Bronchial epithelial cell (primary cell): ENCODE results near the gene CHST12. TPM values are rescaled to one million over a fixed set of nuclear protein-coding genes. Genes with fewer than 3 reads are reported as not detected.

Experiments
- DNase-seq: peaks from one replicate; pipeline ENCODE4 v3.0.0-alpha.2; 2010; ENCODE audit warnings: low read depth
- FAIRE-seq: peaks from 2 replicates; lab custom pipeline; 2011; peaks lifted over from hg19 to GRCh38; lab: Jason Lieb, UNC
- H3K27me3 ChIP-seq: 2 replicates; pipeline ENCODE4 v1.5.1; 2011; ENCODE audit warnings: low read length; ENCODE audit not compliant: control insufficient read depth, insufficient read depth
- H3K36me3 ChIP-seq: 2 replicates; pipeline ENCODE4 v1.5.1; 2011; ENCODE audit warnings: low read length; ENCODE audit not compliant: control insufficient read depth, insufficient read depth
- H3K4me3 ChIP-seq: 2 replicates; pipeline ENCODE4 v1.5.1; 2011; ENCODE audit warnings: mild to moderate bottlenecking, low read depth, low read length, control low read depth
- total RNA-seq: library from RNA; depleted of rRNA; stranded (reverse); fragments of >200 nt; gene quantifications from 2 replicates; pipeline ENCODE4 v1.2.1, GENCODE V29; 2014
- TF ChIP-seq, protein P1 (sequence below): IDR thresholded peaks from 2 replicates; pipeline ENCODE4 v1.5.1; 2011; ENCODE audit warnings: mild to moderate bottlenecking, moderate library complexity, low read length, control low read depth, inconsistent platforms; ENCODE audit not compliant: insufficient read depth, severe bottlenecking

Gene CHST12
- total RNA-seq, 1 donor from 2014 or later, result 0.79 TPM

DNA sequence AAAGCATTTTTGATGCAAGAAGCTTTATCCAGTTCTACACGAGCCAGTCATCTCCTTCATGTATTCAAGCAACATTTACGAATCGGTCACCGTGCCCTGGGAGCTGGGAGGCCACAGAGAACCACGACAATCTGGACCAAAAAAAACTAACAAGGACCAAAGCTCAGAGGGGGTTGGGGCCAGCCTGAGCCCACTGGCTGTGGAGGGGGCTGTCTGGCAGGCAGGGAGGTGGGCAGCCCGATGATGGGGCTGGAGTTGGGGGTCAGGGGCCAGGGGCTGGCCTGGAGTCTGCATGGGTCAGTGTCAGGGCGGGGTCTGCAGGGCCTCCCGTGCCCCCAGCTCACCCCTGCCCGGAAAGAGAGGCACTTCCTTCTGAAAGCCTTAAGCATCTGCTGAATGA is 85.3 kb downstream of the CHST12 start:
- TF ChIP-seq, protein P1, sequence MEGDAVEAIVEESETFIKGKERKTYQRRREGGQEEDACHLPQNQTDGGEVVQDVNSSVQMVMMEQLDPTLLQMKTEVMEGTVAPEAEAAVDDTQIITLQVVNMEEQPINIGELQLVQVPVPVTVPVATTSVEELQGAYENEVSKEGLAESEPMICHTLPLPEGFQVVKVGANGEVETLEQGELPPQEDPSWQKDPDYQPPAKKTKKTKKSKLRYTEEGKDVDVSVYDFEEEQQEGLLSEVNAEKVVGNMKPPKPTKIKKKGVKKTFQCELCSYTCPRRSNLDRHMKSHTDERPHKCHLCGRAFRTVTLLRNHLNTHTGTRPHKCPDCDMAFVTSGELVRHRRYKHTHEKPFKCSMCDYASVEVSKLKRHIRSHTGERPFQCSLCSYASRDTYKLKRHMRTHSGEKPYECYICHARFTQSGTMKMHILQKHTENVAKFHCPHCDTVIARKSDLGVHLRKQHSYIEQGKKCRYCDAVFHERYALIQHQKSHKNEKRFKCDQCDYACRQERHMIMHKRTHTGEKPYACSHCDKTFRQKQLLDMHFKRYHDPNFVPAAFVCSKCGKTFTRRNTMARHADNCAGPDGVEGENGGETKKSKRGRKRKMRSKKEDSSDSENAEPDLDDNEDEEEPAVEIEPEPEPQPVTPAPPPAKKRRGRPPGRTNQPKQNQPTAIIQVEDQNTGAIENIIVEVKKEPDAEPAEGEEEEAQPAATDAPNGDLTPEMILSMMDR, result no peak
- FAIRE-seq, result no peak

DNA sequence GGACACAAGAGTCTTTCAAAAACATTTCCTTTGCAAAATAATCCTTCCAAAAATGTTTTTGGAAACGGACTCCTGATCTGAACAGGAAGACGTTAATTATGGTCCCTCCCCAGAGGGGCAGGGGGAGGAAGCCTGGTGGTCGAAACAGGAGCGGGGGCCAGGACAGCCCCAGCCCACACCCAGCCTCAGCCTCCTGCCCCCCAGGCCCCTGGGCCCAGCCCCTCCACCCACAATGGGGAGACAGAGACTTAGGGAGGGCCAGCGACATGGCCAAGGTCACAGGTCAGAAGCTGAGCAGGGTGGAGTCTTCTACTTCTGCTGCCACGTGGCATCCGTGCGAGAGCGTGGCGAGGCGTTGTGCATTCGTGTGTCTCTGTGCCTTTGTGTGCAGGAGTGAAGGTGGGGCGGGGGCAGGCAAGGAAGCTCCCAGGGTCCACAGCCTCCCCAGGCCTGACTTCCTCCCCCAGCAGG is 86.8 kb downstream of the CHST12 start:
- H3K27me3 ChIP-seq, result peaks cover 8% of the 10 kb centered on the region
- no peak for FAIRE-seq
- H3K36me3 ChIP-seq, result no peaks in the 10 kb centered on the region
- H3K4me3 ChIP-seq, result no peak overlapping the region
- no peak for DNase-seq
- TF ChIP-seq, protein P1, result no peak

More for the DNA sequence above, 85.3 kb downstream of the CHST12 start:
- DNase-seq, result no peak
- peaks cover 8% of the 10 kb centered on the region for H3K27me3 ChIP-seq
- no peak overlapping the region for H3K4me3 ChIP-seq
- H3K36me3 ChIP-seq, result no peaks in the 10 kb centered on the region

DNA sequence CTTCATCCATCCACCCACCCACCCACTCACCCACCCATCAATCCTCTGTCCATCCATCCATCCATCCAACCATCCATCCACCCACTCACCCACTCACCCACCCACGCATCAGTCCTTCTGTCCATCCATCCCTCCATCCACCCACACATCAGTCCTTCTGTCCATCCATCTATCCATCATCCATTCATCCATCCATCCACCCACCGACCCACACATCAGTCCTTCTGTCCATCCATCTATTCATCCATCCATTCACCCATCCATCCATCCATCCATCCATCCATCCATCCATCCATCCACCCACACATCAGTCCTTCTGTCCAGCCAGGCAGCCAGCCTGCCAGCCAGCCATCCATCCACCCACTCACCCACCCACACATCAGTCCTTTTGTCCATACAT is 88.6 kb downstream of the CHST12 start:
- H3K27me3 ChIP-seq, result peaks cover 8% of the 10 kb centered on the region
- TF ChIP-seq, protein P1, result no peak
- no peak for DNase-seq
- peak; percentile 96 for FAIRE-seq
- no peaks in the 10 kb centered on the region for H3K36me3 ChIP-seq
- H3K4me3 ChIP-seq, result no peak overlapping the region

DNA sequence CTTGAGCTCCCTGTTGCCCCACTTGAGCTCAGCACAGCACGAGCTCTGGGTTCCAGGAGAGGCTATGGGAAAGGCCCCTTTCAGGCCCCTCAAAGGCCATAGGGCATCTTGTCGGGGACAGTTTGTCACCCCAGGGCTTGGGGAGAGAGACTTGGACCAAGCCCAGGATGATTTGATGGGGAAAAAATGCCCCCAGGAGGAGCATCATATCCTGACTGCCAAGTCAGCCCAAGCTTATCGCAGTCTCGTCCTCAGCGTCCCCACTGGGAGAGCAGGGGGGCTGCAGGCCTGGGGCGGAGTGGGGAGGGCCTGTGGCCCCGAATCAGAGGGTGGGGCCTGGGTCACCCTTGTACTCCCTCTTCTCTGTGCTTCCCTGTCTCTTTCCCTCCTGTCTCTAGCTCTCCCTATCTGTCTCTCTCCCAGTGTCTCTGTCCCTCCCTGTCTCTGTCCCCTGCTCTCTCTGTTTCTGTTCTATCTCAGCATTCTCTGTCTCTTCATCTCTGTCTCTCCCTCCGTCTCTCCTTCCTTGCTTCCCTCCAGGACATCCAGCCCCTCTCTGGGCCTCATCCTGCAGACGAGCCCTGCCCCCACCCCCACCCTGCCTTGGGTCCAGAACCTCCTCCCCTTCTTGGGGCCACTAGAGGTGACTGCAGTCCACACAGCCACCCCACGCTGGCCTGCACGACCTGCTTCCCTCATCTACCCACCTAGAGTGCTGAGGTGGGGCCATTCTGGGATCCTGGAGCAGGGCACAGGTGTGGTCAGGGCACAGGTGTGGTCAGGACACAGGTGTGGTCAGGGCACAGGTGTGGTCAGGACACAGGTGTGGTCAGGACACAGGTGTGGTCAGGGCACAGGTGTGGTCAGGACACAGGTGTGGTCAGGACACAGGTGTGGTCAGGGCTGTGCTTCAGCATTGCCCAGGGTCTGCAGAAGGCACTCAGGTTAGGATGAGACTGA is 90.1 kb downstream of the CHST12 start:
- TF ChIP-seq, protein P1, result no peak
- Histone ChIP-seq H3K4me3 (no peak overlapping the region), H3K27me3 (peaks cover 19% of the 10 kb centered on the region), H3K36me3 (no peaks in the 10 kb centered on the region)
- DNase-seq (no peak), FAIRE-seq (no peak)

DNA sequence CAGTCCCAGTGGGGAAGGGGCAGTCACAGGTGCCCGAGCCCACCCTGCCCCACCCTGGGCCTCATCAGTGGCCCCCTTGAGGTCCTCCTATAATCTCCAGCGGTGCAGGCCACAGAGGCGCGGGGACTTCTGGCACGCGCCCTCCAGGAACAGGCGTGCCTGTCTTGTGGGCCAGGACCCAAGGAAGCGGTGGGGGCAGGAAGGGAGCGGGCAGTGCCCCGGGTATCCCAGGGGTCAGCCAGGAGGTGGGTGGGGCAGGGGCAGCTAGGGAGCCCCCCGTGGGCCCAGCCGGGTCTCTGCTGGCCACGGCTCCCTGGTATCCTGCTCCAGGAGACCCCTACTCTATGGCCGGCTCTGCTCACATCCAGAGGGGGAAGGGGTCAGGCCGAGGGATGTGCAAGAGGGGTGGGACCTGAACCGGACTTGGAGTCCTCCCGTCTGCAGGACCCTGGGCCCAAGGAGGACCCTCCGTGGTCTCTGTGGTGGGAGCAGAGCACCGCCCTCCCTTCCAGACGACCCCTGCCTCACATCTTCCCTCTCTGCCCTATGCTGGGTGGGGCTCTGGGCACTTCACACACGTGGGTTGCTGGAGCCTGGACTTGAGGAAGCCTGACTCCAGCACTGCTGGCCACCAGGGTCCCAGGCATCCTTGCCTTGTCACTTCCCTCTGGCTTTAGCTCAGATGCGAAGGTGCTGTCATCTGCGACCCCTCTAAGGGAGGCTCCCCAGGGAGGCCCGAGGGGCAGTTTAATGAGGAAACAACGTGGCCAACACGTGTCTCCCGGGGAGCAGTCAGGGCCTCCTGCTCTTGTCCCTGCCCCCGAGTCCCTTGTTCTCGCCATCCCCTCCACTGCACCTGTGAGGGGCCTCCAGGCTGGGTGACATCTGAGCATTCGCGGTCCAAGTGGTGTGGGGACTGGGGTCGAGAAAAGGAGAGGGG is 91.0 kb downstream of the CHST12 start:
- H3K36me3 ChIP-seq, result no peaks in the 10 kb centered on the region
- no peak overlapping the region for H3K4me3 ChIP-seq
- H3K27me3 ChIP-seq, result peaks cover 23% of the 10 kb centered on the region
- FAIRE-seq, result no peak
- TF ChIP-seq, protein P1, result no peak
- DNase-seq, result no peak
